ENCODE results near the gene MAP1B. TPM values are rescaled to one million over a fixed set of nuclear protein-coding genes. Genes with fewer than 3 reads are reported as not detected.

The MAP1B gene
- total and polyA plus RNA-seq, 2 of the 4 experiments (the other 2 are of a cell fraction), result 41.1 to 183 TPM

- no peak for TF ChIP-seq CTCF (conservative IDR thresholded peaks at IDR 0.05; ENCODE audit: low read depth, low read length)
These were observed 39.4 kb upstream of the MAP1B start (continued) for GRCh38 chr5:72067682-72068470.

GRCh38 chr5:72070529-72070928, 36.7 kb upstream of the MAP1B start:
- no peak overlapping the region for H3K4ac ChIP-seq (ENCODE audit: low read depth, low read length)
- H3K23ac ChIP-seq (ENCODE audit: low read depth, low read length), result no peak overlapping the region
- dilution Hi-C loops (cut with HindIII; ENCODE audit: low sequenced_read_pairs, unreplicated experiment) (no loop called here), in situ Hi-C loops (cut with MboI; ENCODE audit: low sequenced_read_pairs) (no loop called here), intact Hi-C loops (cut with micrococcal nuclease) (no loop called here)
- H3K9ac ChIP-seq (ENCODE audit: low read depth, low read length), result no peak overlapping the region
- H3K18ac ChIP-seq (ENCODE audit: low read depth, low read length), result no peak overlapping the region
- peaks cover 12% of the 10 kb centered on the region for H3K9me1 ChIP-seq (ENCODE audit: insufficient read depth, low read length)
- no peak overlapping the region for H2BK120ac ChIP-seq (ENCODE audit: low read depth, low read length)
- H4K8ac ChIP-seq (ENCODE audit: low read depth in 2 of 2, low read length in 2 of 2), result no peak overlapping the region
- no peak overlapping the region for H3K4me3 ChIP-seq (ENCODE audit: insufficient read depth, low read depth, low read length)
- no peak overlapping the region for H2AFZ ChIP-seq (replicated peaks; ENCODE audit: low read length, poor library complexity)
- H4K20me1 ChIP-seq (ENCODE audit: insufficient read depth, low read length), result no peaks in the 10 kb centered on the region
- H3K4me1 ChIP-seq (ENCODE audit: control insufficient read depth, insufficient read depth, low read length), result peaks cover 13% of the 10 kb centered on the region
- no peak overlapping the region for H3K27ac ChIP-seq (ENCODE audit: insufficient read depth, low read length)
- WGBS, 2 experiments (ENCODE audit: extremely low coverage in 2 of 2, insufficient read length in 1 of 2), result 100% methylated on average over 2 of the region's 3 CpGs; no CpG with 5 or more reads in 1 of the 2 experiments
- no peak overlapping the region for H2AK5ac ChIP-seq (ENCODE audit: low read depth, low read length)
- H4K91ac ChIP-seq (ENCODE audit: insufficient read depth, low read depth, low read length), result no peak overlapping the region
- H3K79me1 ChIP-seq (ENCODE audit: low read depth in 1 of 2, low read length in 2 of 2), result 0 out of 4 replicates have a peak, but pooled peaks cover 0 to 4% of the 10 kb centered on the region in 2 experiments
- ATAC-seq (ENCODE audit: low read depth) (no peak), DNase-seq (no peak)
- no peak overlapping the region for H2BK20ac ChIP-seq (ENCODE audit: low read depth, low read length)
- no peaks in the 10 kb centered on the region for H3K36me3 ChIP-seq (ENCODE audit: control insufficient read depth, insufficient read depth, low read length)
- POLR2A ChIA-PET (ENCODE audit: unreplicated experiment), result no interaction called here
- no peak overlapping the region for H2AK9ac ChIP-seq (replicated peaks; ENCODE audit: low read depth, low read length, poor library complexity)
- H2BK15ac ChIP-seq (ENCODE audit: low read depth, low read length), result no peak overlapping the region
- CTCF ChIA-PET, result no interaction called here
- no peaks in the 10 kb centered on the region for H3K9me3 ChIP-seq (ENCODE audit: control insufficient read depth, insufficient read depth, low read length)
- H2BK5ac ChIP-seq (ENCODE audit: low read depth, low read length, poor library complexity, severe bottlenecking), result no peak overlapping the region
- H4K5ac ChIP-seq (ENCODE audit: low read depth, low read length), result no peak overlapping the region
- no peak overlapping the region for H3K14ac ChIP-seq (replicated peaks; ENCODE audit: low read depth, low read length)
- no peak overlapping the region for H3K4me2 ChIP-seq (ENCODE audit: low read depth, low read length)
- H3K56ac ChIP-seq (ENCODE audit: extremely low read depth, insufficient read depth, low read length), result no peak overlapping the region
- no peaks in the 10 kb centered on the region; the same call in 1 of the 2 replicates for H3K27me3 ChIP-seq (ENCODE audit: control insufficient read depth, insufficient read depth, low read length)
- no TSS peak for BruUV-seq (replicated peaks)
- TF ChIP-seq RCOR1 (IDR thresholded peaks at IDR 0.05; ENCODE audit: insufficient replicate concordance, low read length) (no peak), FOS (IDR thresholded peaks at IDR 0.05; ENCODE audit: low read depth, low read length) (no peak), ELK1 (IDR thresholded peaks at IDR 0.05; ENCODE audit: borderline replicate concordance, low read depth, low read length) (no peak), USF2 (IDR thresholded peaks at IDR 0.05; ENCODE audit: low read depth, low read length) (no peak), RAD21 (IDR thresholded peaks at IDR 0.05; ENCODE audit: low read length) (no peak), CTCF (conservative IDR thresholded peaks at IDR 0.05; ENCODE audit: low read depth, low read length) (no peak), NFE2L2 (IDR thresholded peaks at IDR 0.05; ENCODE audit: low read depth, low read length) (no peak), BHLHE40 (IDR thresholded peaks at IDR 0.05; ENCODE audit: low read depth, low read length) (no peak), CEBPB (IDR thresholded peaks at IDR 0.05; ENCODE audit: low read depth, low read length) (no peak)
